GM12801 (cell line): ENCODE data around the gene NIN.

Experiments
- TF ChIP-seq, protein P1 (sequence below): IDR thresholded peaks from one replicate; pipeline ENCODE4 v1.5.1; 2011; ENCODE audit warnings: control low read depth; ENCODE audit not compliant: insufficient read length; ENCODE audit errors: extremely low read depth

The NIN gene

DNA sequence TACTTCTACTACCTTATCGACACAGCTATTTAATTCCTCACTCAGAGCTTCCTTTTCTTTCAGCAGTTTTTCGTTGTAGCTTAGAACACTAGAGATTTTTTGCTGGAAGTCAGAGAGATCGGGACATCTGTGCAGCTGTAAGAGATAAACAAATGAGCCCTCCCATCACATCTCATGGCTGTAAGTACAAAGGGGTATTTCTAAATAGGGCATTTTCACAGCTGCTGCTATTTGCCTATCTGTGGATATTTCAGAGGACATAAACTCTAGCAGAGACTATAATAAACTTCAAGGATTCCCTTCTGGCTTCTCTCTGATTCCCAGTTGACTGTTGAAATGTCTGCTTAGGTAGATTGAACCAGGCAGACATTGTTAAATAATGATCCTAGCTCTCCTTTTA is 86.7 kb downstream of the NIN start:
- TF ChIP-seq, protein P1, sequence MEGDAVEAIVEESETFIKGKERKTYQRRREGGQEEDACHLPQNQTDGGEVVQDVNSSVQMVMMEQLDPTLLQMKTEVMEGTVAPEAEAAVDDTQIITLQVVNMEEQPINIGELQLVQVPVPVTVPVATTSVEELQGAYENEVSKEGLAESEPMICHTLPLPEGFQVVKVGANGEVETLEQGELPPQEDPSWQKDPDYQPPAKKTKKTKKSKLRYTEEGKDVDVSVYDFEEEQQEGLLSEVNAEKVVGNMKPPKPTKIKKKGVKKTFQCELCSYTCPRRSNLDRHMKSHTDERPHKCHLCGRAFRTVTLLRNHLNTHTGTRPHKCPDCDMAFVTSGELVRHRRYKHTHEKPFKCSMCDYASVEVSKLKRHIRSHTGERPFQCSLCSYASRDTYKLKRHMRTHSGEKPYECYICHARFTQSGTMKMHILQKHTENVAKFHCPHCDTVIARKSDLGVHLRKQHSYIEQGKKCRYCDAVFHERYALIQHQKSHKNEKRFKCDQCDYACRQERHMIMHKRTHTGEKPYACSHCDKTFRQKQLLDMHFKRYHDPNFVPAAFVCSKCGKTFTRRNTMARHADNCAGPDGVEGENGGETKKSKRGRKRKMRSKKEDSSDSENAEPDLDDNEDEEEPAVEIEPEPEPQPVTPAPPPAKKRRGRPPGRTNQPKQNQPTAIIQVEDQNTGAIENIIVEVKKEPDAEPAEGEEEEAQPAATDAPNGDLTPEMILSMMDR: no peak

DNA sequence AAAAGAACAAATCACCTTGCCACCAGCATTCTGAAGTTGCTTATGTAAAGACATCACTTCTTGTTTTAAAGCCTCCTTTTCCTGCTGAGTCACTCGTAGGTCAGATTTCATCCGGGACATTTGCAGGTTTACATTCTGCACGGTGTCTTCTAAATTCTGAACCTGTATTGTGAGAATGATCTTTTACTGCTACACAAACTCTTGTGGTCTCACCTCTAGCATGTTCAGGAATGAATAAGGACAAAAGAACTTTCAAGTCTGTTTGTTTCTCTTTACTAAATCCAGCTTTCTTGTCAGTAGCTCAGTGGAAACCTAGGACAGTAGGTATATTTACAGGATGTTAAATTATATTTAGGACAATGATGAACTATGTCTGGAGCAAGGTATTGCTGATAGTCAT is 89.4 kb downstream of the NIN start:
- TF ChIP-seq, protein P1: no peak

DNA sequence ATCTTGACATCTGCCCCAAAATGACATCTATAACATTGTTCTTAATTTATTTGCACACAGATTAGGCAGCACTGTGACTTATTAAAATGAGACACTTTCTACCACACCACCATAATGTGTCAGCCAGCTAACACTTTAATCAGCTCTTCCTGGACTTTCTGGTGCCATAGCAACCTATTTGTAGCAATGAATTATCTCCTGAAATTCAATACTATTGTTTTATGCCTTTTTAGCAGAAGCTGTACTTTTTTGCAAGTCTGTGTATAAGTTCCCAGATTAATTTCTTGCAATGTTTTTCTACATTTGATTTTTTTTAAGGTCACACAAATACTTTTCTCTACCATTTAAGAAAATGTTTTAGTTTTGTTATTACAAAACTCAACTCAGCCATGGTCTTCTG is 90.1 kb downstream of the NIN start:
- TF ChIP-seq, protein P1: no peak

DNA sequence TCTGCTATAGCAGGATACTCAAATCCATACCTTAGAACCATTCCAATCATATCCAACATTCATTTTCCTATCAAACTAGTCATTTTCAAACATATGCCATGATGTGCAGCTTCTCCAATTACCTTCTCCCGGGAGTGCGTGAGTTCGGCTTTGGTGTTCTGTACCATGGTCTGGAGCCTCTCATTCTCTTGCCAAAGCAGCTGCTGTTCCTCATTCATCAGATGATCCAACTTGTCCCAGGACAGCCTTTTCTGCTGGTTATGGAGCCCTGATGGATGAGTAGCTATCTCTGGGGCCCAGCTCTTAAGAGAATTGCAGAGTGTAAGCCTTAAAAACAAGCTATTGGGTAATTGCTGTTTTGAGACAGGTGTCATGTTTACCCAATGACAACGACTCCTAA is 91.8 kb downstream of the NIN start:
- TF ChIP-seq, protein P1: no peak

DNA sequence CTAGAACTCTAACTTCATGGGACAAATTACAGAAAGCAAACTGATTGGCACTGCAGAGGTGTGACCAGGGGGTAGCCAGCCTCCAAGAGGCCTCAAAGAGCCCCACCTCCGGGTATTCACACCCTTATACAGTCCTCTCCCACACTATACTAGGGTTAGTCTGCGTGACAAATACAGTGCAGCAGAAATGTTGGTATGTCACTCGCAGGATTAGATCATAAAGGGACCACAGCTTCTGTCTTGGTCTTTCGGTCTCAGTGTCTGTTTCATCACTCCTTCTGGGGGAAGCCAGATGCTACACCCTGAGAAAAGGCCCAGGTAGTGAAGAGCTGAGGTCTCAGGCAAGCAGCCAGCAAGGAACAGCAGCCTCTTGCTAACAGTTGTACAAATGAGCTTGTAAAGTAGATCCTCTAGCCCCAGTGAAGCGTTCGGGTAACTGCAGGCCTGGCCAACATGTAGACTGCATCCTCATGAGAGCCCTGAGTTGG is 94.0 kb downstream of the NIN start:
- TF ChIP-seq, protein P1: no peak

DNA sequence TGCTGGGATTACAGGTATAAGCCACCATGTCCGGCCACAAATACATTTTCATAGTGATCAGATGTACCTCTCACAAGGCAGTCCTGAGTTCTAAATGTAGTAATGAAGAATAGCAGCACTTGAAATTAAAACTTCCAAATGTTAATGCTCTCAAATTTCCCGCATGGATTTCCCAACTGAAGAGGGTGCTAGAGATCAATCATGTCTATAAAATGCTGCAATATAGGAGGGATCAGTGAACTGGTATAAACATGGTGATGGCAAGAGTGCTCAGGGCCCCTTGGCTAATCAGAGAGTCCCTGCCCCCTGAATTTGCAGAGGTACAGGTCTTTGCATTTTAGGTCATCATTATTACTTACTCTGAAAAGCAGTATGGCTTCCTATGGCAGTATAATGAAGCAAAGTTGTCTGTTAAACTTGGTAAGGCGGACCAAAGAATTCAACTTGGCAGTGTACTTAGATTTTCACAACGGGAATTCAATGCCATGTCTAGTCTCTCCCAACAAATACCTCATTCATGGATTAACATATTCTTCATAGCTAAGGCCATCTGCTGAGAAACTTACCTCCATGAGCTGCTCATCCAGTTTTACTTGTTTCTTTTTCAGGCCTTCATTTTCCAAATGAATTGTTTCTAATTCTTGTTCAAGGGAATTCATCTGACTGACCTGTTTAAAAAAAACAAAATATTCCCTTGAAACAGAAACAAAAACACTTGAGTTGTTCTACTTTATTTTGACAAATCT is 95.8 kb downstream of the NIN start:
- TF ChIP-seq, protein P1: no peak

DNA sequence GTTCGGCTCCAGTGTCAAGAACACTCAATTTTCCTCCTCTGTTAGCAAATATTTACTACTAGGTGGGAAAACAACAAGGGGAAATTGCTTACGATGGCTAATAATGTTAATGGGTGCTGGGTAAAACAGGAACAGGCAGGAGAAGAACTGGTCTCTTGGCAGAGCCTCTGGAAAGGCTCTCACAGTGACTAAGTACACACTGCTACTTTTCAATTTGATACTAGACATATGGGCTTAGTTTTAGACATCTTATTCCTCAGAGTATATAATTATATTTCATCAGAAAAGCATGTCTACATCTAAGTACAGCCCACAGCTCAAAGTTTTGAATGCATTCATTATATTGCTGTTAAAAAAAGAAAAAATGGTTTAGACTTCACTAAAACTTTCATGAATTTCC is 97.5 kb downstream of the NIN start:
- TF ChIP-seq, protein P1: no peak

DNA sequence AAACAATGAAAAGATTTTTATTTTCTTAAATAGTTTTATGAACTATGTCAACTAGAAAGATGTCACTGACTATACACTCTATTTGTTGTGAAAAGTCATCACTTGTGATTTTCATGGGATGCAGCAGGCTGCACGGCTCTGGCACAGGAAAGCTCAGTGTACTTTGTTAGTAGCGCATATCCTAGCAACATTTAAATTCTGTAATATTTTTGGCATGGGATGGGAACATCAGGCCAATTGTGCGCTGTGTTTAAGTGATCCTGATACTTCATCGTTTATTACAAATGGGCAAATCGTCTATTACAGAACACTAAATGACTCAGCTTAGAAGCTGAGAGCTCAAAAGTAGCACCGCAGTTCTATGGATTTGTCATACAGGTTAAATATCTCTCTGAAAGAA is 102.1 kb downstream of the NIN start:
- TF ChIP-seq, protein P1: no peak
